GM19023 (cell line): Measurements from ENCODE around the gene PRR22.

Source experiments
- ATAC-seq: cut with Tn5 transposase; IDR thresholded peaks from one replicate; pipeline ENCODE4 v1.9.1; 2021; ENCODE audit warnings: mild to moderate bottlenecking, moderate library complexity; ENCODE audit not compliant: unreplicated experiment

PRR22 gene

GRCh38 chr19:5784581-5785147 is at the start of gene PRR22:
PRR22 (minus strand) TSS chr19:5784746; CDS start chr19:5784660, 86 bp downstream.
- no peak for ATAC-seq

GRCh38 chr19:5832527-5833216 is 48.1 kb upstream of the PRR22 start:
- ATAC-seq, result no peak

GRCh38 chr19:5832061-5832460 is 47.5 kb upstream of the PRR22 start:
- no peak for ATAC-seq

- ATAC-seq, result no peak
Observed at GRCh38 chr19:5831159-5831558, 46.6 kb upstream of the PRR22 start.

- ATAC-seq, result no peak
Observed at GRCh38 chr19:5829567-5830310, 45.2 kb upstream of the PRR22 start.

GRCh38 chr19:5828661-5829566 is 44.4 kb upstream of the PRR22 start:
- no peak for ATAC-seq

GRCh38 chr19:5827891-5828660 is 43.5 kb upstream of the PRR22 start:
- ATAC-seq, result peak; percentile 69

GRCh38 chr19:5827342-5827890 is 42.9 kb upstream of the PRR22 start:
- ATAC-seq, result no peak

GRCh38 chr19:5826531-5827341 is 42.2 kb upstream of the PRR22 start:
- no peak for ATAC-seq

- no peak for ATAC-seq
Observed at GRCh38 chr19:5825178-5825577, 40.6 kb upstream of the PRR22 start.

- ATAC-seq, result no peak
Observed at GRCh38 chr19:5824751-5825150, 40.2 kb upstream of the PRR22 start.

- no peak for ATAC-seq
Observed at GRCh38 chr19:5823579-5824281, 39.2 kb upstream of the PRR22 start.

GRCh38 chr19:5822181-5822844 is 37.8 kb upstream of the PRR22 start:
- ATAC-seq, result no peak

- no peak for ATAC-seq
Observed at GRCh38 chr19:5821521-5822180, 37.1 kb upstream of the PRR22 start.

GRCh38 chr19:5820785-5821184 is 36.2 kb upstream of the PRR22 start:
- ATAC-seq, result no peak

- no peak for ATAC-seq
Observed at GRCh38 chr19:5818594-5818993, 34.0 kb upstream of the PRR22 start.

GRCh38 chr19:5817218-5817617 is 32.7 kb upstream of the PRR22 start:
- ATAC-seq, result no peak

- ATAC-seq, result no peak
Observed at GRCh38 chr19:5814852-5815246, 30.3 kb upstream of the PRR22 start.
